GM18868 (cell line): ENCODE measurements around the gene GABRB2.
"Not testable (repeated sequence)": the region's sequence is repeated elsewhere in the genome, so short reads cannot be mapped to it uniquely, and the experiment has no call there.

Source experiments
- ATAC-seq: cut with Tn5 transposase; IDR thresholded peaks from one replicate; pipeline ENCODE4 v1.9.1; 2021; ENCODE audit warnings: mild to moderate bottlenecking, moderate library complexity; ENCODE audit not compliant: unreplicated experiment

The GABRB2 gene

DNA sequence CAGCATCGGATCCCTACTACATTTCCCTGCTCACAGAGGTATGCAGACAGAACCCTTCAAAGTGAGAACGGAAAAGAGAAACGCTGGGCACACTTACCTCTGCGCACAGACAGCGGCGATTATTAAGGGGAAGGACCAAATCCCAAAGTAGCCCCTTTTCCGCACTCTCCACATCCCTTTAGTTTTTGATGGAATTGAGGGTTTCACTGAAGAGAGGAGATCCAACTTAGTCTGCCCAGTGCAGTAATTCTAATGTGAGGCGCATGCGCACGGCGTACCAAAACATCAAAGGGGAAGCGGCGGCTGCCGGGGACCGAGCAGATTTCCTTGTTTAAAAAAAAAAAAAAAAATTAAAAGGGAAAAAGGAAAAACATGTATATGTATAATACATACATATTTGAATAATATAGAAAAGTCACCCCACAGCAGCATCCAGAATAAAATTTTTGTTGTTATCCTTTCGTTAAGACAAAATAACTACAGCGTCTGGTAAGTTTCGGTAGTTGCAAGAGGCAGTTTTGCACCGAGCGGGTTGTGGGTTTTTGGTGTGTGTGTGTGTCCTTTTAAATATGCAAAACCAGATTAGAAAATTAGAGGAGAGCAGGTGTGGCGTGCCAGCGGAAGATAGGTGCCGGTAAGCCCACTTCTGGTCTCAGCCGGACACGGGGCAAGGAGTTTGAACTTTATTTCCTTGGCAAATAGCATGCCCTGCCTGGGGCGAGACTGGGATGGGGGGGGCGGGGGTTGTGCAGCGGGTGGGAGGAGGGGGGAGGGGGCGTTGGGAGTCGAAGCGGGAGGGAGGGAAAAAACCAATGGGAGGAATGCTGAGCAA, at the start of gene GABRB2:
Gene GABRB2, minus strand, starts transcription at position 256 of the 832 bp plus-strand sequence. Its CDS starts 82 bp downstream, at position 174.
- peak; percentile 69 for ATAC-seq

DNA sequence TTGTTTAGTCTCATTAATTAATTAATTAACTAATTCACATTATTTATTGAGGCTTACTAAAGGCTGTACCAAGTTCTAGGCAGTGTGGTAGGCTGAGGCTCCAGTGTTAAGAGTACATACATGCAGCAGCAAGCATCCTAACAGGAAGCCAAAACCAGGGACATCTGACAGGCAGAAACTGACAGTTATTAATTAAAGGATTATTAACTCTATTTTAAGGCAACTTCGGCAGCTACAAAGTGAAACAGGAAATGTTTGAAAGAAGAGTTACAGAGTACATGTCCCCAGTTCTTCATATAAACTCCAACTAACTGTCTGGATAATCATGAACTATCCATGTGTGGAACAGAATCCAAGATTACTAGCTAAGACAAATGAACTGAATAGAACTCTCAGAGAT, 39.3 kb upstream of the GABRB2 start:
- ATAC-seq, result no peak

DNA sequence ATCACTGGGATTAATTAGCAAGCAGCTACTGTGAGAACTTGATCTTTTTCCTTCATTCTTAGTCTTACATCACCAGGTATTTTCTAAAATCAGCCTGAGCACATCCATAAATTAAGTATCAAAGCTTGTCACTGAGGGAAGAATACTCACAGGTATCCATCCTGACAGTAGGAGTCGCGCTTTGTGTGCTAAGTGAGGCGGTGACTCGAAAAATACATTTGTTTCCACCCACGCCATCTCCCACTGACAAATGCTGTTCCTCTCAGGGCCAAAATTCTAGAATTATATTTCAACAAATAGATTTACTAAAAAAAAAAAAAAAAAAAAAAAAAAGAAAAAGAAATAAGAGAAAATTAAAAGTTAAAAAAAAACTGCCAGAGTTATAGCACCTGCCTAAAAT, 34.1 kb upstream of the GABRB2 start:
- no peak for ATAC-seq

DNA sequence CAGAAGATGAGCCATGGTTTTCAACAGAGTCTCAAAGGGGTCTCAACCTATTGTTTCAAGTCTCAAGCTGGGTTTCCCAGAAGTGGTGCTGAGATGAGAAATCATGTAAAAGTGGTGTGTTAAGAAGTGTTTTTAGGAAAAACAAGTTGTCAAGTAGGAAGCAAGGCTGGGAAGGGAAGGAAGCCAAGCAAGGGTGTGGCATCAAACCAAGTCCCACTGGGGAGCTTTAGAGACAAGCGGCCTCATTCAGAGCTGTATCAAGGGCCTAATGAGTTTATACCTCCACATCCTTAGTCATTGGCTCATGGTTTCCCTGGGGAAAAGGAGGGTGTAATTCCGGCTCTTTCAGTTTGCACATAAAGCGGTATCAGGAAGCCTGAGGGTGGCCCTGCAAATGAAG, 26.4 kb upstream of the GABRB2 start:
- ATAC-seq, result no peak

DNA sequence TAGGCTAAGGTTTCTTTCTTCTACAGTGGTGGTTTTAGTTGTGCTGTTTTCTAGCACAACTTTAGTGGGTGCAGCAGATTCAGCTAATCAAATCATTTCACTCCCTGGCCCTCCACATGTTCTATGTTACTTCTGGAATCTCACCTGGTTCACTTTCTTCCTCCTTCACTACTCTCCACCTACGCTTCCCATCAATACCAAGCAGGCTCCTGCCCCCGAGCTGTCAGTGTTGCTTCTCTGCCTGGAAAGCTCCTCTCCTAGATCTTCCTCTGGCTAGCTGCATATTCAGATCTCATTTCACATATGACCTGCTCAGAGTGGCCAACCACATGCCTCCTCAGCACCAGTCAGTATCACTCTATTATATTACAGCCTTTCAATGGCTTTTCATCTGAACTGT, 19.6 kb upstream of the GABRB2 start:
- ATAC-seq, result no peak

DNA sequence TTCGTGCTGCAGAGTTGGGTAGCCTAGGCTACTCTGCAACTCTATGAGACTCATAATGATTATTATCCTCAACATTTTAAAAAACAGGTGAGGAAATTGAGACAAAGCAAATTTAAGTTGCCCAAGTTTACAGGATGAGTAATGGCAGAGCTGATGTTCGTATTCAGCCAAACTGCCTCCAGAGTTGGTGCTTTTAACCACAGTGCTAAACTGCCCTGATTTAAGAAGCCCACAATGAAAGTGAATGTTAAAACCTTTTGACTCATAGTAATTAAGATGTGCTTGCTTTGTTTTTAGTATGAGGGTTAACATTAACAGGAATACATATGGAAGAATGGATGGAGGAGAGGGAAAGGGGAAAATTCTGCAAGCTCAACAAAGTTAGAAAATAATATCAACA, 15.9 kb upstream of the GABRB2 start:
- ATAC-seq, result no peak

DNA sequence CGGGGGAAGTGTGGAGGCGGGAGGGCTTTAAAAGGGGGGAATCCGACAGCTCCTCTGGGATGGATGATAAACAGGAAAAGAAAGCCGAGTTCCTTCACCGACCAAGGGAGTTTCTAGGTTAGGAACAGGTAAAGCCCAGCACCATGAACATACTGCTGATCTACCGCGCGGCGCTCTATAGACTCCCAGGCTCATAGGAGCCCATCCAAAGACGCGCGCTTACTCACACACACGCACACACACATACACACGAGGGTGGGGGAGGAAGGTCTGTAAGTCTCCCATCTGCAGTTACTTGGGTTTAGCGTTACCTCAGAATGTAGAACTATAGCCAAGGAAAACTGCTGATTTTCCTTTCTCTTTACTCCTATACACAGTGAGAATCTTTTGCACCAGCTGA, 2.6 kb upstream of the GABRB2 start:
- ATAC-seq, result no peak

DNA sequence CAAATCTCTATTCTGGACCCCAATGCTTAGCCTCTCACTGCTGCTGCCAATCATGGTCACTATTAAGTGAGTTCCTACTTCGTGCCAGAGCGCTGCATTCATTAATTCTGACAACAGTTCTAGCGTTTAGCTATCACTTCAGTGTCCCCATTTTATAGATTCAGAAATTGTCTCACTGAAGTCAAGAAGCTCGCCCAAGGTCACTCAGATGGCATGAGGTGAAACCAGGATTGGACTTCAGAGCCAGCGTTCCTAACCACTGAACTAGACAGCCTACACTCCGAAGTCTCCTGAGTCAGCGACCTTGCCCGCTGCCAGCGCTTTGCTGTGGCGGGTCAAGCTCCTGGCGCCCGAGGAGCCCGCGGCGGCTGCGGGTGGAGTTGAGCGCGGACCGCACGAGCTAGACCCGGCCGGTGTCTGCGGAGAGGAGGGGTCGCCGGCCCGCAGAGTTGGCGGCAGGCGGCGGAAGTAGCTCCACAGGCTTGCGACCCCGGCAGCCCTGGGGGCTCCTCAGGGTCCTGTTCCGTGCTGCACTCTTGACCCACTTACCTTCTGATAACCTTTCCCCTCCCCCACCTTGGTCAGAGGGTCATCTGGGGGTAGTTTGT, 2.1 kb upstream of the GABRB2 start:
- ATAC-seq, result no peak

DNA sequence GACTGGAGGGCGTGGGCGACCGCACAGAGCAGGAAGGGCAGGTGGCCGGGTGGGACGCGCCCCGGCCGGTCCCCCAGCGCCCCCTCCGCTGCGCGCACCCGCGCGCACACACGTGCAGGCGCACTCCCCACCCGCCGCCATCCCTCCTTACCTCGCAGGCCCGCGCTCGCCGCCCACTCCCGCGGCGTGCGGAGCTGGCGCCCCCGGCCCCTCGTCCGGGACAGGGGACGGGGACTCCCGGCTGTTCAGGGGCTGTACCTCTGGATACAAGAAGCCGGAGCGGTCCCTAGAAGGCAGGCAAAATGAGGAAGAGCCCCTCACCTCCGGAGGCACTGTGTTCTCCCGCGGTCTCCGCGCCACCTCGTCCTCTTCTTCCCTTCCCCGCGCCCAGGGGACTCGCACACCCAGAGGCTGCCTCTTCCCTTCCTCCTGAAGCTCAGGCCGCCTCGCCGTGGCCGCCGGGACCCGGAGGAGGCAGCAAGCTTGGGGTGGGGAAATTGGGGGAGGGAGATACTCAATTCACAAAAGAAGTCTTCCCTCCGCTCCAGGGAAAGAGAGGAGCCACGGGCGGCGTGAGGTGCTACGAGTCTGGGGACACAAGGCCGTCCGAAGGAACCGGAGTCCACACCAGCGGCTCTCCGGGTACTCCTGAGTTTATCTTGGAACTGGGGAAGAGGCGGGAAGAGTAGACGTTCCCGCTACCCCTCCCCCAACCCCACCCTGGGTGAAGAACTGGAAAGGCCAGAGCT, 1.4 kb upstream of the GABRB2 start:
- no peak for ATAC-seq

DNA sequence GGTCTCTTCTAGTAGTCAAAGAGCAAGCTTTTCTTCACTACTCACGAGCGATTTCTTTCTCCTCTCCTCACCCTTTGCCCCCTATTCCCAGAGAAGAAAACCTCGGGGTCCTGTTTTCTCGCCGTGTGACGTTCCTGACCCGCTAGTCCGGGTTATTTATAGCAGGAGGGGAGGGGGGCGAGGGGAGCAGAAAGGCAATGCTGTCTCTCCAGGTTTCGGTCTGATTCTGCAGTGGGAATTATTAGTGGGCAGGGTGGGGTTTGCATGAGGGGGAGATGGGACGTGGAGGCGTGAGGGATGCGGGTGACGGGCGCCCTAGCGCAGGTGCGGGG, 847 bp upstream of the GABRB2 start:
- no peak for ATAC-seq

DNA sequence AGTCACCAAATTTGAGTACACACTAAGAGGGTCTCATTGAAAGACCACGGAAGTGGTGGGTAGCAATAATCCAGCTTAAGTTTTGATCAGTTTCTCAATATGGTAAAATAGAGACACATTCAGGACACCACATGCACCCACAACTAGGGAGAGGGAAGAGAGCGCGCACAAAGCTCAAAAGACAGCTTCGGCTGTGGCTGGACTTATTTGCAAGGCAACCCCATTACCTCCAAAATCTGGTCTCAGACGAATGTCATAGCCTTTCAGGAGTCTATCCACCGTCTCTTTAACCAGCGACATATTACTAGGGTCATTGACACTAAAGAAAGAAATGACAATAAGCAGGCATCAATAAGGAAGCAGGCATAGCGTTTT, 443 bp downstream of the GABRB2 start:
- peak; percentile 7 for ATAC-seq

DNA sequence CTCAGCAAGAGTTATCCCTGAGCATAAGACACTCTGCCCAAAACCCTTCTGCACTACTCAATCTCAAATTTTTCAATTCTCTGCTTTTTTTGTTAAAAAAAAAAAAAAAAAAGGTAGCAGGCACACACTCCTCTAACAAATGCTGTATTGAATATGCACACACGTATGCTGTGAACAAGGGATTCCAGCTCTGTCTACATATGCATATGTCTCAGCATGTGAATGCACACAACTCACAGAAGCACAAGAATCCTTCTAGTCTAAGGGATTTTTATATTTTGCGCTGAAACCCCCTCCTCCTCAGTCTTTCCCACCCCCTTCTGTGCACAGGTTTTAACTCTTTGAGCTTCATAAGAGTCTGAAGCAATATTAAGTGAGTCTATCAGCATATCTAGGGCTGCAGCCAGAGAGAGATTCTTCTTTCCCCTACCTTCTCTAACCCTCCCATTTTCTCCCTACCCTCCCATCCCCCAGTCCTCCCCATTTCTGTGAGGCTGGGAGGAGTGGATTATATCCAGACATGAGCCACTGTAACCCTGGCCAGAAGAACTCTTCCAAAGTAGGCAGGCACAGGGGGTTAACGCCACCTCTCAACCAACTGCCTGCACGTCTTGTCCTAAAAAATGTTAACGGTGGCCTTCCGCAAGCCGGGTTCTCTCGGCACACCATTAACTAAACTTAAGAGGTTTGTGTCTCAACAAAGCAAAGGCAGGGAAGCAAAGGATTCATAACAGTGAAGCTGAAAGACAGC, 1.0 kb downstream of the GABRB2 start:
- ATAC-seq, result no peak

DNA sequence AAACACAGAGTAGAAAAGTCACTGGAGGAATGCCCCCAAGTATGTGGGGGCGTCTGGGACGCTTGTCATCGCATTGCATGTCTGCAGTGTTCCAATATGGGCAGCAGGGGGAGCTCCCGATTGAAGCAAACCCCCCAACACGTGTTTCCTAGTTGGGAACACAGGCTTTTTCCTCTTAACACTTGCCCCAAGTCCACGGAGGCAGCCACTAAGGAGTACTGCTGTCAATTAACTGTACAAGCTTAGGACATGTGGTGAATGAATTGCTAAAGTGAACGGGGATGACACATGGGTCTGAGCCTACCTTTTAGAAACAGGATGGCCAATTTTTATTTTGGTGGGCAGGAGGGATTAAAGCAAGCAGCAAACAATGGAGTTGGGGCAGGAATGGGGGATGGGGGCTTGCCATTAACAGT, 2.2 kb downstream of the GABRB2 start:
- peak; percentile 59 for ATAC-seq

DNA sequence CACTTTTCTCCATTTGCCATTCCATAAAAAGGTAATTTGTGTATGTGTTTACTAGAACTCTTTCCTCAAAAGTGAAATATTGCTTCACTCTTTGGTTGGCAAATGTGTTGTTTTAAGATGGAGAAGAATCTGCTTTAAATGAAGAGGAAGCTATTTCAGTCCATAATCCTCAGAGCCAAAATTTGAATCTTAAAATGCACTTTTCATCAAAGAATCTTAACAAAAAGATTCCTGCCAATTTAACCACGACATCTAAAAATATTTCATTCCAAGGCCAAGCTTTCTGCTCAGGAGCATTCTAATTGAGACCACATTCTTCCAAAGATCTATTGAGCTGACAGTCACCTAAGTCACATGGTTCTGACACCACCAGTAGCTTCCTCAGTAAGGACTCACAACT, 7.5 kb downstream of the GABRB2 start:
- ATAC-seq, result no peak

DNA sequence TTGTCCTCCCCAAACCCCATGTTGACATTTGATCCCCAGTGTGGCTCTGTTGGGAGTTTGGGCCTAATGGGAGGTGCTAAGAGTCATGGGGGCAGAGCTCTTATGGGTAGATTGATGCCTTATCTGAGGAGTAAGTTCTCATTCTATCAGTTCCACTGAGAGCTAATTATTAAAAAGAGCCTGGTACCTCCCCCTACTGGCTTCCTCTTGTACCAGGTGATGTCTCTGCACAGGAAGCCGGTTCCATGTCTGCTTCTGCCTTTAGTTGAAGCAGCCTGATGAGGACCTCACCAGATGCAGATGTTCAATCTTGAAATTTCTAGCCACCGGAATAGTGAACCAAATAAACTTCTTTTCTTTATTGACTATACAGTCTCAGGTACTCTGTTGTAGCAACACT, 10.8 kb downstream of the GABRB2 start:
- peak; percentile 84 for ATAC-seq

DNA sequence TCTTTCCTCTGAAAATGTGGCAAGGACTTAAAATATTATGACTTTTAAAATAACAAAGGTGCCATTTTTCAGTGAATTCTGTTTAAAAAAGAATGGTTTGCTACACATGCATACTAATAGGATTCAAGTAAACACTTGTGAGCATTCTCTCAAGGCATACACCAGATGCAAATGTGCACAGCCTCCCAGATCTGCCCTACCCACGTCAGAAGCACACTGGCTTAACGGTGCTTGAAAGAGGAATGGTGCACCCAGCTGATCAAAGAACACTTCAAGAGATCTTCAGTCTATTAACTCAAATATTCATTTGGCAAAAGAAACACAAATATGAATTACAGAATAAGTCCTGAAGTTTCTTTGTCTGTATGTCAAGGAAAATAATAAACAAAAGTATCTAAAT, 15.8 kb downstream of the GABRB2 start:
- no peak for ATAC-seq

DNA sequence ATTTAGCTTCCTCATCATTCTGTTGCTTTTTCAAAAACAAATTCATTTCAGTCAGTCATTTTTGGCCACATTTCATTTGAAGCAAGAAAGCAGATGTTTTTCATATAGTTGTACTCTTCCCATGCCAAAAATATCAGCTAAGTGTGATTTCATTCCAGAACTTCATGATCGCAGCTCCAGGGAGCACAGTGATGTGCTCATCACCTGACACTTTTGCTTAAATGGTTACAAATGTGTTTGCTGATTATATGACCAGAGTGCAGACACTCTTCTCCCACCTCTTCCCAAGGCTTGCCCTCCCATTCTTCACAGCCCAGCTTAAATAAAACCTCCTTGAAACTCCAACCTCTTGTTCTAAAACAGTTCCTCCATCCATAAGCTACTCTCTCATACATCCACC, 32.6 kb downstream of the GABRB2 start:
- ATAC-seq, result no peak

DNA sequence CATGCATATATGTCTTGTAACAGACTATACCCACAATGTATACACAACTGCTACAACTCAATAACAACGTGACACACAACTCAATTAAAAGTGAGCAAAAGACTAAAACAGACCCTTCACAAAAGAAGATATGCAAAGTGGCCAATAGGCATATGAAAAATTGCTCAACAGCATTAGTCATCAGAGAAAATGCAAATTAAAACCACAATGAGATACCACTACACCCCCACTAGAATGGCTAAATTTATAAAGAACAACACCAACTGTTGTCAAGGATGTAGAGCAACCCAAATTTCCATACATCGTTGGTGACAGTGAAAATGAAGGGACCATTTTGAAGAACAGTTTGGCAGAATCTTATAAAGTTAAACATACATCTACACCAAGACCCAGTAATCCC, 38.9 kb downstream of the GABRB2 start:
- peak; percentile 76 for ATAC-seq

DNA sequence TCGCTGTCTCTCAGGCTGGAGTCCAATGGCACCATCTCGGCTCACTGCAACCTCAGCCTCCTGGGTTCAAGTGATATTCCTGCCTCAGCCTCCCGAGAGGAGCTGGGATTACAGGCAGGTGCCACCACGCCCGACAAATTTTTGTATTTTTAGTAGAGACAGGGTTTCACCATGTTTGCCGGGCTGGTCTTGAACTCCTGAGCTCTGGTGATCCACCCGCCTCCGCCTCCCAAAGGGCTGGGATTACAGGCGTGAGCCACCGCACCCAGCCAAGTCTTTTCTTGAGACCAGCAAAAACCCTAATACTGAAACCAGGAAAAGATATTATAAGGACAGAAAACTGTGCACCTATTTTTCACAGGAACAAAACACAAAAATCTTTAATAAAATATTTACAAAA, 41.4 kb downstream of the GABRB2 start:
- ATAC-seq, result not testable (repeated sequence)

DNA sequence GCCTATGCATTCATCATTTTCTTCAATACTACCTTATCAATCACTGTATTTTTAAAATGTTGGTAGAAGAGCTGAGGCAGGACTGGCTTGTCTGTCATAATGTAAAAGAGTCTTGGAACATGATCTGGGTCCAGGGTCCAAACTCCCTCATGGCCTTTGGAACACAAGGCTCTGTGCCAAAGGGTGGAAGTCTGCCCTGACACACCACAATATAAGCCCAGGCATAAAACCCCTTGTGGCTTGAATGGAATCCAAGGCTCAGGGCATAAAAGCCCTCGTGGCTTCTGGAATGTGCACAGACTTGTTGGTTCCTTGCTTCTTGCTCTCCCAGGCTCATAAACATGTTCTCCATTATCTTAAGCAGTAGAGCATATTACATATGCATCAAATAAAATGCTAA, 48.0 kb downstream of the GABRB2 start:
- ATAC-seq, result no peak

DNA sequence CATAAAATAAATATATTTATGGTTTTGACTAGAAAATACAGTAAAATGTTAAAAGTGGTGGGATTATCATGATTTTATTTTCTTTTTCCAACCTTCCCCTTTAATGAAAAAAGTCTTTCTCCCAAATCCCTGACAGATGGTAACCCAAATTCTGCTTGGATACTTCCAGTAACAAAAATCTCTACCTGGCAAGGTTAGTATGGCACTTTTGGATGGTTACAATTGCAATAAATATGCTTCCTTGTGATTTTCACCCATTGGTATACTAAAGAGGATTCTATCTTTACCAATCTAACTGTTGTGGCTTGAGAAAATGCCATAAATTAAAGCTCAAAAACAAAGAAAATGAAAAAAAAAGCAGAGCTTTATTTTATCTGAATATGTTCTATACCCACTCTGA, 62.8 kb downstream of the GABRB2 start:
- no peak for ATAC-seq
